ENCODE measurements around the gene SMAP1.
"Not testable (repeated sequence)": the region's sequence is repeated elsewhere in the genome, so short reads cannot be mapped to it uniquely, and the experiment has no call there.

Gene SMAP1

DNA sequence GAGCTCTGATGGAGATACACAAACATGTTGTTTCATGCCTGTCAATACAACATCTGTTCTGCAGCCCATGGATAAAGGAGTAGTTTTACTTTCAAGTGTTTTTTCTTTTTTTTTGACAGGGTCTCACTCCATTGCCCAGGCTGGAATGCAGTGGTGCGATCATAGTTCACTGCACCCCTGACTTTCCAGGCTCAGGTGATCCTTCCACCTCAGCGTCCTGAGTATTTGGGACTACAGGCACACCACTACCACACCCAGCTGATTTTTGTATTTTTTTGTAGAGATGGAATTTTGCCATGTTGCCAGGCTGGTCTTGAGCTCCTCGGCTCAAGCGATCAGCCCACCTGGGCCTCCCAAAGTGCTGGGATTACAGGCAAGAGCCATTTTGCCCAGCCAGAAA lies 97.0 kb downstream of the SMAP1 start:
- ATAC-seq (ENCODE audit: low read depth) (no peak), DNase-seq (ENCODE audit: low spot score) (no peak)
- Histone ChIP-seq H3K4me3 (ENCODE audit: severe bottlenecking) (no peak overlapping the region), H3K9me3 (ENCODE audit: severe bottlenecking) (no peaks in the 10 kb centered on the region), H3K27ac (ENCODE audit: poor library complexity, severe bottlenecking) (no peak overlapping the region), H3K36me3 (ENCODE audit: low read depth) (no peaks in the 10 kb centered on the region), H3K27me3 (ENCODE audit: insufficient read depth, poor library complexity, severe bottlenecking) (no peaks in the 10 kb centered on the region), H3K4me1 (ENCODE audit: insufficient read depth, poor library complexity, severe bottlenecking) (no peaks in the 10 kb centered on the region)
- TF ChIP-seq, protein P1, sequence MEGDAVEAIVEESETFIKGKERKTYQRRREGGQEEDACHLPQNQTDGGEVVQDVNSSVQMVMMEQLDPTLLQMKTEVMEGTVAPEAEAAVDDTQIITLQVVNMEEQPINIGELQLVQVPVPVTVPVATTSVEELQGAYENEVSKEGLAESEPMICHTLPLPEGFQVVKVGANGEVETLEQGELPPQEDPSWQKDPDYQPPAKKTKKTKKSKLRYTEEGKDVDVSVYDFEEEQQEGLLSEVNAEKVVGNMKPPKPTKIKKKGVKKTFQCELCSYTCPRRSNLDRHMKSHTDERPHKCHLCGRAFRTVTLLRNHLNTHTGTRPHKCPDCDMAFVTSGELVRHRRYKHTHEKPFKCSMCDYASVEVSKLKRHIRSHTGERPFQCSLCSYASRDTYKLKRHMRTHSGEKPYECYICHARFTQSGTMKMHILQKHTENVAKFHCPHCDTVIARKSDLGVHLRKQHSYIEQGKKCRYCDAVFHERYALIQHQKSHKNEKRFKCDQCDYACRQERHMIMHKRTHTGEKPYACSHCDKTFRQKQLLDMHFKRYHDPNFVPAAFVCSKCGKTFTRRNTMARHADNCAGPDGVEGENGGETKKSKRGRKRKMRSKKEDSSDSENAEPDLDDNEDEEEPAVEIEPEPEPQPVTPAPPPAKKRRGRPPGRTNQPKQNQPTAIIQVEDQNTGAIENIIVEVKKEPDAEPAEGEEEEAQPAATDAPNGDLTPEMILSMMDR (IDR thresholded peaks at IDR 0.05; ENCODE audit: poor library complexity, severe bottlenecking), result no peak

DNA sequence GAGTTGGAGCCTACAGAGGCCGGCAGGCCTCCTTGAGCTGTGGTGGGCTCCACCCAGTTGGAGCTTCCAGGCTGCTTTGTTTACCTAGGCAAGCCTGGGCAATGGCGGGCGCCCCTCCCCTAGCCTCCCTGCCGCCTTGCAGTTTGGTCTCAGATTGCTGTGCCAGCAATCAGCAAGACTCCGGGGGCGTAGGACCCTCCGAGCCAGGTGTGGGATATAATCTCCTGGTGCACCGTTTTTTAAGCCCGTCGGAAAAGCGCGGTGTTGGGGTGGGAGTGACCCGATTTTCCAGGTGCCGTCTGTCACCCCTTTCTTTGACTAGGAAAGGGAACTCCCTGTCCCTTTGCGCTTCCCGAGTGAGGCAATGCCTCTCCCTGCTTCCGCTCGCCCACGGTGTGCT lies 103.7 kb downstream of the SMAP1 start:
- not testable (repeated sequence) for H3K4me1 ChIP-seq (ENCODE audit: insufficient read depth, poor library complexity, severe bottlenecking)

DNA sequence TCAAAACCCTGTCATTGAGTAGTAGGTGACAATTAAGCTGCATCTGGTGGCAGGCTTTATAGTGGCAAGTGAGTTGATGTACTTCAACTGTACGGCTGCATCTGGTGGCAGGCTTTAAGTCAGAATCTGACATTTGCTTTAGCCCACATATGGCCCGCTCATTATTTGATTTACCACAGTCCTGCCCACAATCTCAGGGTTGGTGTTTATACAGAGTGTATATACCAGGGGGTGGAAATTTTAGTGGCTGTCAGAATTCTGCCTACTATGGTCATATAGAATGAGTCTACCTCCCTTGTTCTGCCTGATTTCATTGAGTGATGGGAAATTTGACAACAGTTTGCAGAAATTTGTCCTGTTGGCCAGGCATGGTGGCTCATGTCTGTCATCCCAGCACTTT lies 112.3 kb downstream of the SMAP1 start:
- Histone ChIP-seq H3K27ac (ENCODE audit: poor library complexity, severe bottlenecking) (no peak overlapping the region), H3K4me3 (ENCODE audit: severe bottlenecking) (no peak overlapping the region), H3K9me3 (ENCODE audit: severe bottlenecking) (no peaks in the 10 kb centered on the region), H3K27me3 (ENCODE audit: insufficient read depth, poor library complexity, severe bottlenecking) (no peaks in the 10 kb centered on the region), H3K36me3 (ENCODE audit: low read depth) (no peaks in the 10 kb centered on the region), H3K4me1 (ENCODE audit: insufficient read depth, poor library complexity, severe bottlenecking) (no peaks in the 10 kb centered on the region)
- ATAC-seq (ENCODE audit: low read depth) (no peak), DNase-seq (ENCODE audit: low spot score) (no peak)
- TF ChIP-seq, protein P1 (IDR thresholded peaks at IDR 0.05; ENCODE audit: poor library complexity, severe bottlenecking), result no peak

More for the DNA sequence above, 103.7 kb downstream of the SMAP1 start:
- H3K4me3 ChIP-seq (ENCODE audit: severe bottlenecking); H3K27ac ChIP-seq (ENCODE audit: poor library complexity, severe bottlenecking); ATAC-seq (ENCODE audit: low read depth); DNase-seq (ENCODE audit: low spot score); H3K9me3 ChIP-seq (ENCODE audit: severe bottlenecking); H3K27me3 ChIP-seq (ENCODE audit: insufficient read depth, poor library complexity, severe bottlenecking); H3K36me3 ChIP-seq (ENCODE audit: low read depth): not testable (repeated sequence)

DNA sequence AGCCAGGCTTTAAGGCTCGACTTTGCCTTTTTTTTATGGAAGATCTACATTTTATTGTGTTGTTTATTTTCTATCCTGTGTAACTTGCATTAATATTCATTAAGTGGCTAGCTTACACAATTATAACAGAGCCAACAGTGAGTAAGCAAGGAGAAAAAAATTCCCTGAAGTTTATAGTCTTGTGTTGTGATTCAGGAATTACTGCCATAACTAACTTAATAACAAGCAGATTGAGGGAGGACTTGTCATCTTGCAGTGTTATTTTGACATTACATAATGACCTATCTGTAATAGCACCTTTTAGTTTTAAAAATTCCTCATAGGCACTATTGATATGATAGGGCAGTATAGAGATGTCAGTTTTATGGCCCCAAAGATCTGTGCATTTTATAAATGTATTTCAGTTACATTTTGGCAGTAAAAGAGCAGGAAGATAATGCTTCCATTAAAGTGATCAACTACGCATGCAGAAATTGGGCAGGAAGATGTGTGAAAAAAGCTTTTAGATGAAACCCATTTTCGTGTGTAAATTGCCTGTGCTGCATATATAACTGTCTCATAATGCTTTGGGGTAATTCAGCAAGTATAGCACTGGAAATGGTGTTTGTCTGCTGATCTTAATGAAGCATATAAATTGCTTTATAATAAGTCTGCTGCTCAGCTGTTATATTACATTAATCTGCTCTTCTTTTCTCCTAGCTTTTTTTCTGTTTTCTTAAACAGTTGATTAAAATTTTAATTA lies 123.0 kb downstream of the SMAP1 start:
- Histone ChIP-seq H3K27ac (ENCODE audit: poor library complexity, severe bottlenecking) (no peak overlapping the region), H3K4me3 (ENCODE audit: severe bottlenecking) (no peak overlapping the region), H3K4me1 (ENCODE audit: insufficient read depth, poor library complexity, severe bottlenecking) (no peaks in the 10 kb centered on the region), H3K36me3 (ENCODE audit: low read depth) (no peaks in the 10 kb centered on the region), H3K27me3 (ENCODE audit: insufficient read depth, poor library complexity, severe bottlenecking) (no peaks in the 10 kb centered on the region), H3K9me3 (ENCODE audit: severe bottlenecking) (no peaks in the 10 kb centered on the region)
- ATAC-seq (ENCODE audit: low read depth) (no peak), DNase-seq (ENCODE audit: low spot score) (no peak)
- TF ChIP-seq, protein P1 (IDR thresholded peaks at IDR 0.05; ENCODE audit: poor library complexity, severe bottlenecking), result no peak

DNA sequence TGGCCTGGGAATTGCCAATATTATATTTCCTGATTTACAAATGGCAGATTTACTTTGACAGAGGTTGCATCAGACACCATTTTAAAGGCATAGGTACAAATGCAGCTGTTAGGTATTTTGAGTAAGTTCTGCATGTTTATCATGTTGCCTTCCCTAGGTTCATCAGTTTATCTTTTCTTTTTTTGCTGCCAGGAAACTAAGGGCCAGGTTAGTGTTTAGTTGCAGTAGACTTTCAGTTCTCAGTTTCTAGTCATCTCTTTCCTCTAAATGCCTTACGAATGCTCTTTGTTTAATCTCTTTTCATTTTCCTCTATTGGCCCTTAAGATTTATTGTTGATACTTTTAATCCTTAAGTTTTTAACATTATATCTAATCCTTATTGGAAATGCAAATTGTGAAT lies 129.9 kb downstream of the SMAP1 start:
- Histone ChIP-seq H3K9me3 (ENCODE audit: severe bottlenecking) (no peaks in the 10 kb centered on the region), H3K36me3 (ENCODE audit: low read depth) (no peaks in the 10 kb centered on the region), H3K27ac (ENCODE audit: poor library complexity, severe bottlenecking) (no peak overlapping the region), H3K27me3 (ENCODE audit: insufficient read depth, poor library complexity, severe bottlenecking) (no peaks in the 10 kb centered on the region), H3K4me3 (ENCODE audit: severe bottlenecking) (no peak overlapping the region), H3K4me1 (ENCODE audit: insufficient read depth, poor library complexity, severe bottlenecking) (no peaks in the 10 kb centered on the region)
- no peak for ATAC-seq (ENCODE audit: low read depth)
- DNase-seq (ENCODE audit: low spot score), result no peak
- TF ChIP-seq, protein P1 (IDR thresholded peaks at IDR 0.05; ENCODE audit: poor library complexity, severe bottlenecking), result no peak
